Testis (tissue), 2 donors: ENCODE results near the gene FSTL5.

Experiments used
- CTCF ChIP-seq, 3 experiments: fragments of 450-650 bp in 2 of 3; fragments of 200-600 bp in 1 of 3; sonication (generic) in 1 of 3; IDR thresholded peaks; one replicate each; pipeline ENCODE4 v1.5.1; 2016 to 2019; ENCODE audit warnings: antibody characterized with exemption in 3 of 3, mild to moderate bottlenecking in 2 of 3, moderate library complexity in 1 of 3
- POLR2A ChIP-seq: fragments of 450-650 bp; IDR thresholded peaks from one replicate; pipeline ENCODE4 v1.6.1; 2017; ENCODE audit warnings: antibody characterized with exemption, mild to moderate bottlenecking, moderate library complexity

DNA sequence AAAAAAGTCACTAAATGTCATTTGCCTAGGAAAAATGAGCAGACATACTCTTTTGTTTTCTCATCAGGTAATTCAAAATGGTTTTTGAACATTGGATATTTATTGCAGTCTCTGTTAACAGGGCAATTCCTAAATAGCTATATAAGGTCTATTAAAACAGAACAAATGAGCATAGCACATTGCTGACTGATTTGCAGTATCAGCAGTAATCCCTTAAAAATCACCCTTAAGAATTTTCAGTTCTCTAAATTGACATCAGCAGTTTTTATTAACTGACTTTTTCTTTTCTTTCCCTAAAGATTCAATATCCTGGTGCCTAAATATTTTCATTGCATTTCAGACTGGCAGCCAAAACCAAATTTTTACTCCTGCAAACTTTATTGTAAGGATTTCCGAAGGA lies 270.2 kb downstream of the FSTL5 start:
- no peak for TF ChIP-seq CTCF (IDR thresholded peaks at IDR 0.05)
- TF ChIP-seq POLR2A = no peak
